Embryonic facial prominence (tissue), 1 donor: ENCODE data around the gene PERM1.
"Not testable (repeated sequence)": the region's sequence is repeated elsewhere in the genome, so short reads cannot be mapped to it uniquely, and the experiment has no call there.

Experiments used
- DNase-seq: peaks from one replicate; pipeline ENCODE4 v3.0.0-alpha.2; 2016; ENCODE audit errors: extremely low spot score

PERM1 gene

DNA sequence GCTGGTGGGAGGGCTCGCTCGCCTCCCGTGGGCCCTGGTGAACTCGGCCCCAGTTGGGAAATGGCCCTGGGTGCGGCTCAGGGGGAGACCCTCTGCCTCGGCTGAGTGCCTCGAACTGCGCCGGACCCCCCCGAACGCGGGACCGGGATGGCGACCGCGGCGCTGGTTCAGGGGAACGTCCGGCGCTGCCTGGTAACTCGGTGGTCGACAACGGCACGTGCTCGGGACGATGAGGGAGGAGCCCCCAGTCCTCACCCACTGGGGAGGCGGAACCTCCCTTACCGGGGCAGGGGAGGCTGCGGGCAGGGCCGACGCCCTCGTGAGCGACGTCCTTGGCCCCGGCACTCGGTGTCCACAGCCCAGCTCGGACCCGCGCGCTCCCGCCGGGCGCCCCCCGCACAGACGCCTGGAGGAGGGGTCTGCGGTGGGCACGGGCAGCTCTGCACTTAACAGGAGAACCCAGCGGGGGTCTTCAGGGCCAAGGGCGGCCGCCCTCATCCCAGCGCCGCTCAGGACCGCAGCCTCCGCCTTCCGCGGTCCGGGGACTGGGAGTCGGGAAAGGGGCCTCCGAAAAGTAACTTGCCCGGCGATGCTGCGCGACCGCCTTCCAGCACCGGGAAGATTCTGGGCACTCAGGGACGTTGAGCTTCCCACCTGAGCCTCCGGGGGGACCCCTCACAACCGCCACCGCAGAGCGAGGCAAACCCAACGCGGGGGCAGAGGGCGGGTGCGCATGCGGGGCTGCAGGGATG lies 16.3 kb upstream of the PERM1 start:
- DNase-seq: no peak

DNA sequence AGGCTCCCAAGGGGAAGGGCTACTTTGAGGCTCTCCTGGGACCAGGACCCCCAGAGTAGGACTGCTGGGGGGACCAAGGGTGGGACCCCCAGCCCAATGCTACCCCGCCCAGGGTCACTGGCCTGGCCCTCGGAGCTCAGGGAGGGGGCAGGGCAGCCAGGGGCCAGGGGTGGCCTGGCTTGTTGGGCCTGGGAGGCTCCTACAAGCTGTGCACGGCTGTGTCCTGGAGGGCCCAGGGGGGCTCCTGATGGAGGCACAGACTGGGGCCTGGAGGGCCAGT lies 15.8 kb upstream of the PERM1 start:
- DNase-seq: no peak

DNA sequence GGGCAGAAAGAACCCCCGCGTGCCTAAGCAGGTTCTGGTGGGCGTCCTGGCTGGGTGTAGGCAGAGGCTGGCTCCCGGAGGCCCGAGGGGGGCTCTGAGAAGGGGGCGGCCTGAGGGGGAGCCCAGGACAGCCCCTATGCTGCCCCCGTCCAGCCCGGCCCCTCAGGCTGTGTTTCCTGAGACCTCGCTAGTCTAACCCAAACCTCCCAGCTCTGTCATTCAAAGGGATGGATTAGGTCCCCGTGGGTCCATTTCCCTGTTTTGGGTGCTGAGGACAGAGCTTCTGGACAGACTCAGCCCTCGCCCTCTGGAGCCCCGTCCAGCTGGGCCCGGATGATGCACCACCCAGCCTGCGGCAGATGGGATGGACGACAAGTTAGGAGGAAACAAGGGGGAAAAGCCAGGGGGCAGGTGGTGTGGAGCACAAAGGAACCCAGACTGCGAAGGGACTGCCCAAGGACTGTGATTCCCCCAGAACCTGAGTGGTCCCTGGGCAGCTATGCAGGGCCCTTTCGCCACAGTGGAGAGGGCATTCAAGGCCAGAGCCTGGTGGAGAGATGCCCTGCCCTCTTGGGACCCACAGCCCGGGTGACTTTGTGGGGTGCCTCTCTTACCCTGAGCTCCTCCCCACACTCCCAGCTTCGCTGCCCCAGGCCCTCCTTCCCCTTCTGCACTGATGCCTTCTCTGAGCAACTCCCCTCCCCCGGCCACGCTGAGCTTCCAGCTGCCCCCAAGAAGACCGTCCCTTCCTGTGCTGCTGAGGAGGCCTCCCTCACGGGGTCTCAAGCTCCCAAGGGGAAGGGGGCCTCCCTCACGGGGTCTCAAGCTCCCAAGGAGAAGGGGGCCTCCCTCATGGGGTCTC lies 15.2 kb upstream of the PERM1 start:
- no peak for DNase-seq

DNA sequence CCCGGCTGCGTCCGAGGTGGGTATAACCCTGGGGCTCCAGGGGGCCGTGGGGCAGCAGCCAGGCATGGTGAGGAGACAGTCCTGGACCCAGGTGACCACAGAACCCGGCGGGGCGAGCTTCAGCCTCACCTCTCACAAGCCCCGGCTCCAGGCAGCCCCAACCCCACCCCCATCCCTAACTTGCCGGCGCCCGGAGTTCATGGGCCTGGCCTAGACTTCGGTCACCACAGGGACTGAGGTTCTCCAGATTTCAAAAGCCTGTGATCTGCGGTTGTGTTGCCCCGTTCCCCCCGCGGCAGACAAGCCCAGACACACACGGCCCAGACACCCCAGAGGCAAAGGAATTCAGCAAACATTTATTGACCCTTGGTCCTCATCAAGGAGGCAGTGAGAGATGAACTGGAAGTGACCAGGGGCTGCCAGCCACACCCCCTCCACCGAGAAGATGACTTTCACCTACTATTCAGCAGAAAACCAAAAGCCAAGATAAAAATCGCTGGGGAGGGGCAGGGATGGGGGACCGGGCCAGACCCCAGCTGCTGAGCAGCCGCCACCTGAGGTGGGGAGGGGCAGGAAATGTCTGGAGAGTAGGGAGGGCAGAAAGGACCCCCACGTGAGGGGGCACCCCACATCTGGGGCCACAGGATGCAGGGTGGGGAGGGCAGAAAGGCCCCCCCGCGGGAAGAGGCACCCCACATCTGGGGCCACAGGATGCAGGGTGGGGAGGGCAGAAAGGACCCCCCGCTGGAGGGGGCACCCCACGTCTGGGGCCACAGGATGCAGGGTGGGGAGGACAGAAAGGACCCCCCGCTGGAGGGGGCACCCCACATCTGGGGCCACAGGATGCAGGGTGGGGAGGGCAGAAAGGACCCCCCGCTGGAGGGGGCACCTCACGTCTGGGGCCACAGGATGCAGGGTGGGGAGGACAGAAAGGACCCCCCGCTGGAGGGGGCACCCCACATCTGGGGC lies 14.1 kb upstream of the PERM1 start:
- no peak for DNase-seq

DNA sequence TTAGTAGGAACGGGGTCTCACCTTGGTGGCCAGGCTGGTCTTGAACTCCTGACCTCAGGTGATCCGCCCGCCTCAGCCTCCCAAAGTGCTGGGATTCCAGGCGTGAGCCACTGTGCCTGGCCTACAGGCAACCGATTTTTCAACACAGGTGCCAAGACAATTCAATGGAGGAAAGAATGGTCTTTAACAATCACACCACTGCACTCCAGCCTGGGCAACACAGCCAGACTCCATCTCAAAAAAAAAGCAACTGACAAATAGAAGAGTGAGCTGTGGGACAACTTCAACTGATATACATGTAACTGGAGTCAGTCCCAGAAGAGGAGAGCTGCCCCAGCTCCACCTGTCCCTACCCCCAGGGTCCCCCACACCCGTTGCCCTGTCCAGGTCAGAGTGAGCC lies 12.7 kb upstream of the PERM1 start:
- not testable (repeated sequence) for DNase-seq

DNA sequence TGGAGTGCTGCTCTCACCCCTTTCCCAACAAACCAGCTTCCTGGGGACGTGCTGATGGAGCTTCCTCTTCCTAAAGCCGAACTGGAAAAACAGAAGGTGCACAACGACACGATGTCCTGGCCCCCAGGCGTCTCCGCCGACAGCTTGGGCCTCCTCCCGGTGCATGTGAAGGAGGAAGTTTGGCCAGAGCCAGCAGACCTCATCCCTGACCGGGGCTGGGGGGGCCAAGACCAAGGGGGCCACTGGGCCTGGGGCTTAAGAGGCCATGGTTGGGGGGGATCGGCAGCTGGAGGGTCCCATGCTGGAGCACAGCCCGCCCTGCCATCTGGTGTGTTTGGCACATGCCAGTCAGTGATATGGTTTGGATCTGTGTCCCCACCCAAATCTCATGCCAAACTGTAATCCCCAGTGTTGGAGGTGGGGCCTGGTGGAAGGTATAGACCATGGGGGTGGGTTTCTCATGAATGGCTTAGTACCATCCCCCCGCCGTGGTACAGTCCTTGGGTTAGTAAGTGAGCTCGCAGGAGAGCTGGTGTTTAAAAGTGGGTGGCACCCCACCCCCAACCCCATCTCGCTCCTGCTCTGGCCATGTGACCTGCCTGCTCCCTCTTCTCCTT lies 11.6 kb upstream of the PERM1 start:
- no peak for DNase-seq

DNA sequence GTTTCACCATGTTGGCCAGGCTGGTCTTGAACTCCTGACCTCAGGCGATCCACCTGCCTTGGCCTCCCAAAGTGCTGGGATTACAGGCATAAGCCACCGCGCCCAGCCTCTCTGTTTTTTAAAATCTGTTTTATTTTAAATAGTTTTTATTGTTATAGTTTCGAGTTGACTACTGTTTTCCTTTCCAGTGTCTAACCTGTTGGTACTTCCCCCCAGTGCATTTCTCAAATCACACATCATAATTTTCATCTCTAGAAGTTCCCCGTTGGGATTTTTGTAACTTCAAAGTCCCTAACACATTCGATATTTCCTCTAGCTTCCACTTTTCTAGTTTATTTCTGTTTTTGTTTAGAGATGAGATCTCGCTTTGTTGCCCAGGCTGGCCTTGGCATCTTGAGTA lies 10.5 kb upstream of the PERM1 start:
- no peak for DNase-seq

DNA sequence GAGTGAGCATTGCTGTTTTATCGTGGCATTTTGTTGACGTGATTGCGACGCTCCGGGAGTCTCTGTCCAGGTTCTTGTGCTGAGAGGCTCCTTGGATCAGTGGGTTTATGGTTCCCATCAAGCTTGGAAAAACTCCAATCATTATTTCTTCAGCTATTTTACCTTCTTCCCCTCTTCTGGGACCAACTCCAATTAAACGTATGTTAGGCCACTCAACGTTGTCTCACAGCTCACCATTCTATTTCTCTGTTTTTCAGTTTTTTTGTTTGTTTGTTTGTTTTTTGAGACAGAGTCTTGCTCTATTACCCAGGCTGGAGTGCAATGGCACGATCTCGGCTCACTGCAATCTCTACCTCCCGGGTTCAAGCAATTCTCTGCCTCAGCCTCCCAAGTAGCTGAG lies 10.0 kb upstream of the PERM1 start:
- DNase-seq: no peak

DNA sequence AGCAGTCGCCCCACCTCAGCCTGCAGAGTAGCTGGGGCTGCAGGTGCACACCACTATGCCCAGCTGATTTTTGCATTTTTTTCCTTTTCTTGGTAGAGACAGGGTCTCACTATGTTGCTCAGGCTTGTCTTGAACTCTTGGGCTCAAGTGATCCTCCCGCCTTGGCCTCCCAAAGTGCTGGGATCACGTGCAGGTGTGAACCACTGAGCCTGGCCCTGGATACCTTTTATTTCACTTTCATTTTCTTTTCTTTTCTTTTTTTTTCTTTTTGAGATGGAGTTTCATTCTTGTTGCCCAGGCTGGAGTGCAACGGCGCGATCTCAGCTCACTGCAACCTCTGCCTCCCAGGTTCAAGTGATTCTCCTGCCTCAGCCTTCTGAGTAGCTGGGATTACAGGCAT lies 9.4 kb upstream of the PERM1 start:
- DNase-seq: not testable (repeated sequence)

DNA sequence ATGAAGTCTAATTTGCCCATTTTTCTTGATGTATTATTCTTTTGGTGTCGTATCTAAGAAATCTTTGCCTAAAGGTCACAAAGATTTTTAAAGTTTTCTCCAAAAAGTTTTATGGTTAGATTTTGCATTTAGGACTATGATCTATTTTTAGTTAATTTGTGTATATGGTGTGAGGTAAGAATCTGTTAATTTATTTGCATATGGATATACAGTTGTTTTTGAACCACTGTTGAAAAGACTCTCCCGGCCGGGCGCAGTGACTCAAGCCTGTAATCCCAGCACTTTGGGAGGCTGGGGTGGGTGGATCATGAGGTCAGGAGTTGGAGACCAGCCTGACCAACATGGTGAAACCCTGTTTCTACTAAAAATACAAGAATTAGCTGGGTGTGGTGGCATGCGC lies 6.2 kb upstream of the PERM1 start:
- not testable (repeated sequence) for DNase-seq

DNA sequence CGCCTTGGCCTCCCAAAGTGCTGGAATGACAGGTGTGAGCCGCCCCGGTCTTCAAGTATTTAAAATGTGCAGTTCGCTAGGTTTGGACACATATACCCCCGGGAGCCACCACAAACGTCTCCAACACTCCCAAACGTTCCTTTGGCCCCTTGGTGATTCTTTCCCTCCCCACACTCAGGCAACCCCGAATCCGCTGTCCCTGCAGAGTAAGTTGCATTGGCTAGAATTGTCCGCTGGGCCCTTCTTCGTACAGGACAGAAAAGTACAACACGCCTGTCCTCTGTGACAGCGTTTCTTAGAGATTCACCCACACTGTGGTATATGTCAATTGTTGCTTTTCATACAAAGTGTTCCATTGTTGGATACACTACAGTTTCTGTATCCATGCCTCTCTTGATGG lies 3.2 kb upstream of the PERM1 start:
- DNase-seq: no peak

DNA sequence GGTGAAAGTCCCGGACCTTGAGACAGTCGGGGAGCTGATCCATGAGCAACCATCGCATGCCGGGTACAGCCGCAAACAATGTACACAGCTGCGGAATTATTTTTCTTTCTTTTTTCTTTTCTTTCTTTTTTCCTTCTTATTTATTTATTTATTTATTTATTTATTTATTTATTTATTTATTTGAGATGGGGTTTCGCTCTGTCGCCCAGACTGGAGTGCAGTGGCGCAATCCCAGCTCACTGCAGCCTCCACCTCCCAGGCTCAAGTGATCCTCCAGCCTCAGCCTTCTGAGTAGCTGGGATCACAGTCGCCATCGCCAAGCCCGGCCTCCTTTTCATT lies 2.6 kb upstream of the PERM1 start:
- no peak for DNase-seq

DNA sequence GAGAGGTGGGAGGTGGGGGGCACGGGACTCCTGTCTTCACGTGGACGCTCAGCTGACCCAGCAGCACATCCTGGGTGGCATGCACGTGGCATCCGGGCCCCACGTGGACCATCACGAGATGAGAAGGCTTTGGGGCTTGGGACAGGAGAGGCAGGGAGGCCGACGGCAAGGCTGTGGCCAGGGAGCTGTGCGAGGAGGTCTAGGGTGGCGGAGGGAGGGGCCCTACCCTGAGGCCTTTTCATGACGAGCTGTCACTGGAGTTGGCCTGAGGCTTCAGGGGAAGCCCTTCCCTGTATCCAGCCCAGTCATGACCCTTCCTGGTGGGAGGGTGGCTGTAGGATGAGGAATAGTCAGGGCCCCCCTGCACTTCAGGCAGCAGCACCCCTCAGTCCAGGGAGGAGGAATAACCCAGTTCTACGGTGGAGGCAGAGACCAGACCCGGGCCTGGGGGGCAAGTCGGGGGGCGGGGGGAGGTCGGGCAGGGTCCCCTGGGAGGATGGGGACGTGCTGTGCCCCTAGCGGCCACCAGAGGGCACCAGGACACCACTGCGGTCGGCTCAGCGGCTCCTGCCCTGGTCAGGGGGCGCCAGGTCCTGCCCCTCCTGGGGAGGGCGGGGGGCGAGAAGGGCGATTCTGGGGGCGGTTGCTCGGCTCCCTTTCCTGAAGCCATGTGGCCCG lies 2.0 kb upstream of the PERM1 start:
- DNase-seq: no peak

DNA sequence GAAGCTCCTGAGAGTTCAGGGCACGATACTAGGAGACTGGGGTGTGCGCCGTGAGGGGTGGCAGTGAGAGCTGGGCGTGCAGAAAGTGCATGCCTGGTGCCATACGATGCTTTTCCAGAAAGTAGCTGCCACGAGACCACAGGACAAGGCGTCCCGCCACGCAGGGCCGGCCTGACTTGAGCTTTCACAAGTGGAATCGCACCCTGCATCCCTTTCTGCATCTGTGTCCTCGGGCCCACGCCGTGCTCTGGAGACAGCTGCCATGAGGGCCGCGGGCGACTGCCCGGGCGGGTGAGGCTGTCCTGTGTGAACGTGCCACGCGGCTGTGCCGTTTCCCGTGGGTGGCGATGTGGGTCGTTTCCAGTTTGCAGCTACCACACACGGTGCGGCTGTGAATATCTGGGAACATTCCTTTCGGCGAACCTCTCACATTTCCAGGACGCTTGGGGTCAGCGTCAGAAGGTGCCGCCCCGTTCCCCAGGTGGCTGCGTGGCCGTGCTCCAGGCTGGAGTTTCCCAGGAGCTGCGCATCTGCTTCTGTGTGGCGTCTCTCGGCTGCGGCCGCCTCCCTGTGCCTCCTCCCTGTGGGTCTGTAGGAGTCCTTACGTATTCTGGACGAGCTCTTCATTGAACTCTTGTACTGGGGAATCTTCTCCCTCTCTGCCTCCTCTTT lies 1.0 kb upstream of the PERM1 start:
- DNase-seq: no peak

DNA sequence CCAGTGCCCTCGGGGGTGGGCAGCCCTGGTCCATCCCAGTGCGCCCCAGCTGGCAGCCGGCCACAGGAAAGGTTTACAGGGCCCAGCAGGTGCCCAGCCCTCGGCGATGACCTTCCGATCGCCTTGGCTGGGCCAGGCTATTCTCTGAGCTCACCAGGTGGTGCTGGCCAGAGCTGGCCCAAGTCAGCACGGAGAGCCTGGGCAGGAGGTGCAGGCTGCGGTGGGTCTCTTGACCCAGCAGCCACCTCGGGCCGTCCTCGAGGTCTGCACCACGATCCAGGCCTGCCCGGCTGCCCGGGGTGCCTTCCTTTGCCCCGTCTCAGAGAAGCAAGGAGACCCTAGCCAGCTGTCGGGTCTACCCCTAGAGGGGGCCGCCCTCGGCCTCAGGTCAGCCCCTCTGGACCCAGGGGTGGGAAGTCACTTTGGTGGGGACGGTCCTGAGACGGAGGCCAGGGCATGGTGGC lies 370 bp downstream of the PERM1 start:
- DNase-seq: no peak

DNA sequence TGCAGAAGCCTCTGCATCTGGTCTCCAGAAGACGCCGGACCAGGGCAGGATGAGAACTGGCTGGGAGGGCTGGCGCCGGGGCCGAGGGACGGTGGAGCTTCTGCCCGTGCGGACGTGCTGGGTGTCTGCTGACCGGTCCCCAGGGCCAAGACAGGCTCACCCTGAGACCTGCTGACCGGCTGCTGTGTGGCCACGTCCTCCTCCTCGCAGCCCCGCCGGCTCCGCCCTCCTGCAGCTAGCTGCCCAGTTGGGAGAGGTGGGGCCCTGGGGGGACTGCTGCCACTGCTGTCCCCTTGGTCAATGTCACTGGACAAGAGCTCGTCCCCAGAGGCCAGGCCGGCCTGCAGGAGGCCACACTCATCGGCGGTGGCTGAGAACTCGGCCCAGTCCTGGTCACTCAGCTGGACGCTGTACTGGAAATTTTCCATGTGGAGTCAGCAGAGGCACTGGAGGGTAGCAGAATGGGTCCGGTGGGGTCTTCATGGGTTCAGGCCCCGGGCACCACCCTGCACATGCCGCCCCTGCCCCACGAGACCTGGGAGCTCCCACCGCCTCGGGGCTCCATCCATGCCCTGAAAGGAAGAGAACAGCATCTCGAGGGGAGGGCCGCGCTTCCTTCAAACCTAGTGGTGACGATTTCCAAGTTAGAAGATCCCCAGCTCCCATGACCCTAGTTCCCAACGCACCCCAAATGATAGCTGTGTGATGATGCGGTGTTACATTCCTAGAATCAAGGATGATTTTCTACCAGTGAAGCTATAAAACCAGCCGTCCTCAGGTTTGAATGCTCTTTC lies 1.1 kb downstream of the PERM1 start:
- DNase-seq: no peak

DNA sequence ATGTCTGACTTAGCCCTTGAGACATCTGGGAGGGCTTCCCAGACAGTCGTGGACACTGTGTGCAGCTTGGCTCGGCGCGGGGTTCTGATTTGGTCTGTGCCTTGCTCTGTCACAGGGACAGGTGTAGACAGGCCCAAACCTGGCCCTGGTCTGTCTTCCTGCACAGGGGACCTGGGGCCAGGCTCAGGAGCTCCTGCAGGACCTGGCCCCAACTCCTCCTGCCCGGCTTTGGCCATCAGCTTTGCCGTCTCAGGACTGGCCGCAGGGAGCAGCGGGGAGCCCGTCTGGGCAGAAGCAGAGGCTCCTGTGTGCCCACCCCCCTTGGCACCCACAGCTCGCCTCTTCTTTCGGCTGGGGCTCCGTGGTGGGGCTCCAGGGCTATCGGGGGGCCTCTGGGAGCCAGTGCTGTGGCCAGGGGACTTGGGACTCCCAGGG lies 1.7 kb downstream of the PERM1 start:
- DNase-seq: no peak

DNA sequence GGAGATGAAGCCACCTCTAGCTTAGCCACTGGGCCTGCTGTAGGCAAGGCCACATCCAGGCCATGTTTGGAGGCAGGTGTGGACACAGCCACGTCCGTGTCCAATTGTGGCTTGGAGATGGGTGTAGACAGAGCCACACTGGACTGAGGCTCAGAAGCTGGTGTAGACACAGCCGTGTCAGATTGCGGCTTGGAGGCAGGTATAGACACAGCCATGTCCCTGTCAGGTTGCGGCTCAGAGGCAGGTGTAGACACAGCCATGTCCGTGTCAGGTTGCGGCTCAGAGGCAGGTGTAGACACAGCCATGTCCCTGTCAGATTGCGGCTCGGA lies 2.2 kb downstream of the PERM1 start:
- no peak for DNase-seq

DNA sequence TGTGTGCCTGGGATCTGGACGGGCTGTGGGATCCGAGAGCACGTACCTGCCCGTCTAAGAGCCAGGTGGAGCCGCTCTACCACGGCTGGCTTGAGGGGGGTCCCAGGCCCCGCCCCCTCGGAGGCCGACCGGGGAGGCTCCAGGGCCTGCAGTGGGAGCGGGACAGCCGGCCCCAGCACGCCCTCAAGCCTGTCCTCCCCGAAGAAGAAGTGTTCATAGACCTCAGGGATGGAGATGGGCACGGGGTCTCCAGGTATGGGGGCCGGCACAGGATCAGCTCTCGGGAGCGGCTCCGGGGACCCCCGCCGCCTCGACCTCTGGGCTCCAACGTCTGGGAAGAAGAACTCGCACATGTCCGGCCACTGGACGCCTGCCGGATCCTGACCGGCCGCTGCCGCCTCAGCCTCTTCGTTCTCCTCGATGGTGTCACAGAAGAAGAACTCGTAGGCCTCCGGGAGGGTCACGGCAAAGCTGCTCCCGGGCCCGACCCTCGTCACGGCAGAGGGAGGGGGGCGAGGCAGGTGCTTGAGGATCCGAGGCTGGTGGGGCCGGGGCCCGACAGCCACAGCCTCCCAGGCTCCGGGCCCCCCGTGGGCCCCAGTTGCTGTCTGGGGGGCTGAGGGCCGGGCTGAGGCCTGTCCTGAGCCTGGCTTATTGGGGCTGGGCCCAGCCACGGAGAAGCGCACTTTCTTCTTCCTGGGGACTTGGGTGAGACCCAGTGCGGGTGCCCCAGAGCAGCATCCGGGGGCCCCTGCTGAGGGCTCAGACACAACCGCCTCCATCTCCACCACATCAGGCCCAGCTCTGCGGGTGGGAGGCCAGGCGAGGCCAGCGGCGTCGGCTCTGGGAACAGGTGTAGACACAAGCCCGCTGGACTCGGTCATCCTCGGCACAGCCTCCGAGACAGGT lies 2.8 kb downstream of the PERM1 start:
- no peak for DNase-seq
